Esophagus squamous epithelium (tissue), 5 donors: ENCODE data around the gene KSR2. TPM values are rescaled to one million over a fixed set of nuclear protein-coding genes. Genes with fewer than 3 reads are reported as not detected.
"Not testable (repeated sequence)": the region's sequence is repeated elsewhere in the genome, so short reads cannot be mapped to it uniquely, and the experiment has no call there.

Experiments
- DNase-seq: peaks from one replicate; lab custom pipeline; 2025; lab: John Stamatoyannopoulos, UW
- H3K27ac ChIP-seq, 4 donors: fragments of 200-600 bp; sonication (generic); one replicate each; pipeline ENCODE4 v1.5.1; 2016 to 2019; ENCODE audit warnings: mild to moderate bottlenecking in 1 of 4
- H3K27me3 ChIP-seq, 4 donors: fragments of 200-600 bp; sonication (generic); 1 replicate in 3 of 4; 2 replicates in 1 of 4; pipeline versions ENCODE4 v1.5.1 to v1.6.0; 2017 to 2021; ENCODE audit warnings: antibody characterized with exemption in 1 of 4
- H3K36me3 ChIP-seq, 3 donors: fragments of 200-600 bp; sonication (generic); one replicate each; pipeline ENCODE4 v1.5.1; 2016 to 2019
- H3K4me1 ChIP-seq, 3 donors: fragments of 200-600 bp; sonication (generic); one replicate each; pipeline ENCODE4 v1.5.1; 2017 to 2019
- H3K4me3 ChIP-seq, 4 donors: fragments of 200-600 bp; sonication (generic); 1 replicate in 3 of 4; 2 replicates in 1 of 4; pipeline ENCODE4 v1.5.1; 2016 to 2019; ENCODE audit warnings: mild to moderate bottlenecking in 2 of 4, moderate library complexity in 1 of 4
- H3K9me3 ChIP-seq, 3 donors: fragments of 200-600 bp; sonication (generic); one replicate each; pipeline ENCODE4 v1.5.1; 2016 to 2019
- CTCF ChIP-seq, 6 experiments: fragments of 450-650 bp in 4 of 6; fragments of 200-600 bp in 2 of 6; sonication (generic) in 2 of 6; IDR thresholded peaks; one replicate each; pipeline ENCODE4 v1.5.1; 2016 to 2019; ENCODE audit warnings: antibody characterized with exemption in 6 of 6, mild to moderate bottlenecking in 4 of 6, moderate library complexity in 4 of 6
- POLR2A ChIP-seq, 4 donors: fragments of 450-650 bp; IDR thresholded peaks; one replicate each; pipeline ENCODE4 v1.6.1; 2017; ENCODE audit warnings: antibody characterized with exemption in 4 of 4, mild to moderate bottlenecking in 4 of 4, moderate library complexity in 3 of 4
- WGBS, 2 donors: methylation state at CpG; one replicate each; pipeline ENCODE4 v1.1.5; 2018; 5-methylcytosine and 5-hydroxymethylcytosine counted together
- intact Hi-C: fragments of 100-400 bp; cut with DNase I; formaldehyde crosslinking; loops from one replicate; pipeline ENCODE4 v1.15.0; 2022
- total RNA-seq, 4 donors: library from RNA; depleted of rRNA; stranded (reverse); fragments of >200 nt; gene quantifications; one replicate each; pipeline ENCODE4 v1.1.0, GENCODE V29; 2016
- donor health status: DM: yes; HTN: yes; CAD: no.

KSR2 gene
- total RNA-seq, 4 donors from 2014 or later, result under 0.01 to 0.13 (median 0.03) TPM

GRCh38 chr12:118015306-118015705, 46.5 kb upstream of the KSR2 start:
- no peak overlapping the region for H3K4me3 ChIP-seq
- WGBS, 2 donors, result 73 to 86% methylated on average over 2 of the region's 2 CpGs
- H3K36me3 ChIP-seq, result peaks cover 0 to 16% (median 6%) of the 10 kb centered on the region in 3 donors
- no peak for DNase-seq
- no peaks in the 10 kb centered on the region for H3K9me3 ChIP-seq
- no peak for TF ChIP-seq POLR2A (IDR thresholded peaks at IDR 0.05)
- TF ChIP-seq CTCF (IDR thresholded peaks at IDR 0.05), result no peak
- H3K27ac ChIP-seq, result no peak overlapping the region
- H3K4me1 ChIP-seq, result peaks cover 7 to 24% (median 14%) of the 10 kb centered on the region in 3 donors
- no peaks in the 10 kb centered on the region for H3K27me3 ChIP-seq
- intact Hi-C loops, result no loop called here

GRCh38 chr12:118013283-118013682, 44.5 kb upstream of the KSR2 start:
- no peaks in the 10 kb centered on the region for H3K27me3 ChIP-seq

GRCh38 chr12:118011961-118012360, 43.2 kb upstream of the KSR2 start:
- Histone ChIP-seq H3K4me3 (no peak overlapping the region), H3K4me1 (peaks cover under 1 to 8% (median 5%) of the 10 kb centered on the region in 3 donors), H3K36me3 (no peaks in the 10 kb centered on the region), H3K27ac (no peak overlapping the region), H3K9me3 (no peaks in the 10 kb centered on the region), H3K27me3 (no peaks in the 10 kb centered on the region)
- DNase-seq, result no peak
- intact Hi-C loops, result no loop called here
- 90 to 100% methylated on average over 2 to 3 of the region's 3 CpGs for WGBS, 2 donors
- TF ChIP-seq POLR2A (IDR thresholded peaks at IDR 0.05), result no peak
- no peak for TF ChIP-seq CTCF (IDR thresholded peaks at IDR 0.05)

More at GRCh38 chr12:118013283-118013682, 44.5 kb upstream of the KSR2 start:
- Histone ChIP-seq H3K36me3 (no peaks in the 10 kb centered on the region), H3K9me3 (no peaks in the 10 kb centered on the region), H3K4me1 (peaks cover 7 to 21% (median 14%) of the 10 kb centered on the region in 3 donors), H3K27ac (no peak overlapping the region), H3K4me3 (no peak overlapping the region)
- 69 to 75% methylated on average over 3 of the region's 3 CpGs for WGBS, 2 donors
- no peak for DNase-seq
- intact Hi-C loops, result no loop called here
- TF ChIP-seq CTCF (IDR thresholded peaks at IDR 0.05), result no peak
- TF ChIP-seq POLR2A (IDR thresholded peaks at IDR 0.05), result no peak

GRCh38 chr12:118011377-118011776, 42.6 kb upstream of the KSR2 start:
- intact Hi-C loops, result no loop called here
- no peak for TF ChIP-seq CTCF (IDR thresholded peaks at IDR 0.05)
- DNase-seq, result no peak

GRCh38 chr12:118010903-118011302, 42.1 kb upstream of the KSR2 start:
- no peak overlapping the region for H3K27ac ChIP-seq
- intact Hi-C loops, result no loop called here
- no peaks in the 10 kb centered on the region for H3K36me3 ChIP-seq
- H3K4me3 ChIP-seq, result no peak overlapping the region
- 94 to 96% methylated on average over 3 of the region's 3 CpGs for WGBS, 2 donors
- peaks cover 0 to 2% (median under 1%) of the 10 kb centered on the region in 3 donors for H3K4me1 ChIP-seq
- TF ChIP-seq CTCF (IDR thresholded peaks at IDR 0.05), result no peak
- TF ChIP-seq POLR2A (IDR thresholded peaks at IDR 0.05), result no peak
- H3K9me3 ChIP-seq, result no peaks in the 10 kb centered on the region
- H3K27me3 ChIP-seq, result no peaks in the 10 kb centered on the region
- no peak for DNase-seq

More at GRCh38 chr12:118011377-118011776, 42.6 kb upstream of the KSR2 start:
- H3K27me3 ChIP-seq, result no peaks in the 10 kb centered on the region
- WGBS, 2 donors, result 93 to 95% methylated on average over 3 of the region's 3 CpGs
- no peaks in the 10 kb centered on the region for H3K9me3 ChIP-seq
- no peak overlapping the region for H3K4me3 ChIP-seq
- peaks cover 0 to 6% (median 5%) of the 10 kb centered on the region in 3 donors for H3K4me1 ChIP-seq
- no peaks in the 10 kb centered on the region for H3K36me3 ChIP-seq
- no peak overlapping the region for H3K27ac ChIP-seq

- H3K27me3 ChIP-seq, H3K4me3 ChIP-seq, H3K36me3 ChIP-seq, DNase-seq, H3K9me3 ChIP-seq, H3K4me1 ChIP-seq, intact Hi-C loops, H3K27ac ChIP-seq: not testable (repeated sequence)
- WGBS, 2 donors, result 60 to 86% methylated on average over 1 to 2 of the region's 2 CpGs
These were observed 31.0 kb upstream of the KSR2 start for GRCh38 chr12:117999806-118000205.
